IMR-90 (cell line): ENCODE measurements around the gene FADS2. TPM values are rescaled to one million over a fixed set of nuclear protein-coding genes. Genes with fewer than 3 reads are reported as not detected.

Experiments used
- BHLHE40 ChIP-seq: fragments of 150-350 bp; IDR thresholded peaks from 2 replicates; pipeline ENCODE4 v1.6.1; 2016; ENCODE audit warnings: mild to moderate bottlenecking, low read depth, low read length
- FOS ChIP-seq: fragments of 150-350 bp; IDR thresholded peaks from 2 replicates; pipeline ENCODE4 v1.6.1; 2016; ENCODE audit warnings: low read depth, low read length
- RFX5 ChIP-seq: IDR thresholded peaks from 2 replicates; pipeline ENCODE4 v1.8.0; 2012; ENCODE audit warnings: low read depth, mild to moderate bottlenecking, low read length, moderate library complexity
- polyA plus RNA-seq, 3 experiments: library from polyadenylated mRNA; depleted of rRNA; stranded (reverse); fragments of >200 nt; gene quantifications; 2 replicates each; pipeline ENCODE4 v1.2.3, GENCODE V29; 2012; ENCODE audit warnings: low replicate concordance in 1 of 3
- total RNA-seq: library from RNA; depleted of rRNA; stranded (reverse); fragments of >200 nt; gene quantifications from 2 replicates; pipeline ENCODE4 v1.2.3, GENCODE V29; 2012
- TF ChIP-seq, protein P1 (sequence below): conservative IDR thresholded peaks from 2 replicates; pipeline ENCODE4 v1.5.1; 2012; ENCODE audit warnings: mild to moderate bottlenecking, low read depth, low read length, improper control_type of control experiment

Gene FADS2
- total and polyA plus RNA-seq, 2 of the 4 experiments (the other 2 are of a cell fraction): 33.3 to 88.4 TPM

DNA sequence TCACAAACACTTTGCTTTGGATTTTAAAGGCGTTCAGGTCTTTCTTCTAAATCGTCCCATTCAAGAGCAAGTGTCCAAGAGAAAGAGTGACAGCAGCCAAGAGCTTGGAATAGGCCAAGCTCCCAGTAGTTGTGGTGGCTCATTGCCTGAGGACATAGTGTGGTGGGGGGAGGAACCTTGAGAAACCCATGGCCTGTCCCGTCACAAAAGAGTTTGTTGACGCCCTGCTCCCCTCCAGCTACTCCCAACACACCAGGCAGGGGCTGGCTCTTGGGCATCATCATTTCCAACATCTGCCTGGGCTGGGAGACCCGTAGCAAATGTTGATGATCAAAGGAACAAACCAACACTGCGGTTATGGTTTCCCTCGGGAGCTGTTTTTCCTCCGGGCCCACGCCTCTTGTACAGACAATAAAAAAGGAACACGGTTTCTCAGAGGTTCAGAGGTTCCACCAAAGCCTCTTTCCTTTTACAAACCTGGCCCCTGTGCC lies 42.5 kb downstream of the FADS2 start (continued):
- TF ChIP-seq, protein P1, sequence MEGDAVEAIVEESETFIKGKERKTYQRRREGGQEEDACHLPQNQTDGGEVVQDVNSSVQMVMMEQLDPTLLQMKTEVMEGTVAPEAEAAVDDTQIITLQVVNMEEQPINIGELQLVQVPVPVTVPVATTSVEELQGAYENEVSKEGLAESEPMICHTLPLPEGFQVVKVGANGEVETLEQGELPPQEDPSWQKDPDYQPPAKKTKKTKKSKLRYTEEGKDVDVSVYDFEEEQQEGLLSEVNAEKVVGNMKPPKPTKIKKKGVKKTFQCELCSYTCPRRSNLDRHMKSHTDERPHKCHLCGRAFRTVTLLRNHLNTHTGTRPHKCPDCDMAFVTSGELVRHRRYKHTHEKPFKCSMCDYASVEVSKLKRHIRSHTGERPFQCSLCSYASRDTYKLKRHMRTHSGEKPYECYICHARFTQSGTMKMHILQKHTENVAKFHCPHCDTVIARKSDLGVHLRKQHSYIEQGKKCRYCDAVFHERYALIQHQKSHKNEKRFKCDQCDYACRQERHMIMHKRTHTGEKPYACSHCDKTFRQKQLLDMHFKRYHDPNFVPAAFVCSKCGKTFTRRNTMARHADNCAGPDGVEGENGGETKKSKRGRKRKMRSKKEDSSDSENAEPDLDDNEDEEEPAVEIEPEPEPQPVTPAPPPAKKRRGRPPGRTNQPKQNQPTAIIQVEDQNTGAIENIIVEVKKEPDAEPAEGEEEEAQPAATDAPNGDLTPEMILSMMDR: no peak
- TF ChIP-seq BHLHE40: no peak
- no peak for TF ChIP-seq FOS
- TF ChIP-seq RFX5: no peak
